ENCODE measurements around the gene AMH.
"Not testable (repeated sequence)": the region's sequence is repeated elsewhere in the genome, so short reads cannot be mapped to it uniquely, and the experiment has no call there.

Gene AMH

DNA sequence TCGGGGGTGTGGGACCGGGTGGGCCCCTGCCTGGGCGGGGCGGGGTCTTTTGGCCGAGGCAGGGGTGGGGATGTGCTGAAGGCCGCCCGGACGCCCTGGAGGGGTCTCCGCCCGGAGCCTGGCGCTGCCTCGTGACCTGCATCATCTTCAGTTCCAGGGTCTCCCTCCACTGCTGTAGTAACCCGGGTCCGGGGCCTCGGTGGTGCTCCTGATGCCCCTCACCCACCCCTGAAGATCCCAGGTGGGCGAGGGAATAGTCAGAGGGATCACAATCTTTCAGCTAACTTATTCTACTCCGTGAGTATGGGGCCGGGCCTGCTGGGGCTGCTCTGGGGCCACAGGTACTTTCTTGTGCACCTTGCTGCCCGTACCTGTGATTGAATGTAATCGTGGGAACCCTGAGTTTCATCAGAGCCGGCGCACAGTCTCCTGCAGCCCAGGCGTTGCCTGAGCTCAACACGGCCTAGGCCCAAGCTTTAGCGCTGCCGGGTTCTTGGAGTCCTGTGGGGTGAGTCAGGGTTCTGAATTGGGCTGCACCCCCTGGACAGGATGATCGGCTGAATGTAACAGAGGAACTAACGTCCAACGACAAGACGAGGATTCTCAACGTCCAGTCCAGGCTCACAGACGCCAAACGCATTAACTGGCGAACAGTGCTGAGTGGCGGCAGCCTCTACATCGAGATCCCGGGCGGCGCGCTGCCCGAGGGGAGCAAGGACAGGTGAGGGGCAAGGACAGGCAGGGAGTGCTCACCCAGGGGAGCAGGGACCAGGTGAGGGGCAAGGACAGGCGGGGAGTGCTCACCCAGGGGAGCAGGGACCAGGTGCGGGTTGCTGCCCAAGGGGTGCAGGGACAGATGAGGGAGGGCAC is 22.3 kb downstream of the AMH start:
- DNase-seq = no peak

DNA sequence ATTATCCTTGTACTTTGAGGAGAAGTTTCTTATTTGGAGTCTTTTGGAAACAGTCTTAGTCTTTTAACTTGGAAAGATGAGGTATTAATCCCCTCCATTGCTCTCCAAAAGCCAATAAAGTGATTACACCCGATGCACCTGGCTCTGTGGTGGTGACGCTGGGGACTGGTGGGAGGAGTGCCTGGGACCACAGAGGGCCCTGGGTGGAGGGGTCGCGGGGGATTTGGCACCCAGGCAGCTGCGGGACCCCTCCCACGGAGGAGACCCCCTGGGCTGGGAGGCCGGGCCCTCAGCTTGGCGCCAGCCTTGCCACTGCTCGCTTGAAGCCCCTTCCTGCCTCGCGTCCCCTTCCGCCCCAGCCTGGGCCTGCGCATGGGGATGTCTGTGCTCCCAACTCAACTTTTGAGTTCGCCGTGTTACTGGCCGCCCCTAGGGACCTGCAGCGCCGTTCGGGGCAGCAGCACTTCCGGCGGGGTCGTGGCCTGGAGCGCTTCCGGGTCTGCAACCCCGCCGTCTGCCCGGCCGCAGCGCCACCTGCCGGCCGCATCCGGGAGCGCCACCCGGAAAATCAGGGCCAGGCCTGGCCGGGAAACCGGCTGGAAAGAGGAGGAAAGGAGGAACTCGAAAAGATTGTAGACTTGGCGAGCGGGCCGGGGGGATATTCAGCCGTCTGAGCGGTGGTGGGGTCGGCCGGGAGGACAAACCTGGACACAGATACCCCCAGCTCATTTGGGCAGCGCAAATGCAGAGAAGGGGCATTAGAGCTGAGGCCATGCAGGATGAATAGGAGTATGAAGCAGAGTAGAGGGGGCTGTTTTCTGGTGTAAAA is 24.4 kb downstream of the AMH start:
- DNase-seq = peak; percentile 87

DNA sequence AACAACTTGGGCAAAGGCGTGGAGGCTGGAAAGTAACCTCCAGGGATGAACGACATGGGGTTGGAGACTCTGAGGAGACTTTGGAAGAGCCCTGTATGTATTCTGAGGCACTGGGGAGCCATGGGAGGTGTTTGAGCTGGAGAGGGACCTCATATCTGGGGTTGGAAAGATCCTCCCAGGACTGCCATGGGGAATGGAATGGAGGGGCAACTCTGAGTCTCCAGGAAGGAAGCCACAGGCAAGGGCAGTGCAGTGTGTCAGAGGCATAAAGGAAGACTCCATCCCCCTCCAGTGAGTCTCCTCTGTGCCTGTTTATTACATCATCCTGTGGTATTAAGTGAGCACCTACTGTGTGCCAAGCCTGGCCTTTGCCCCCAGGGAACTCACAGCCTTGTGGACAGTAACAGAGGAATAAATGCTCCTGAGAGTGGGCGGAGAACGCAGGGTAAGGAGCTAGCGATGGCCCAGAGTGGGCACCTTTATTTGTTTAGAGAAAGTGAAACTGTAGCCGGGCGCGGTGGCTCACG is 25.1 kb downstream of the AMH start:
- DNase-seq = no peak

DNA sequence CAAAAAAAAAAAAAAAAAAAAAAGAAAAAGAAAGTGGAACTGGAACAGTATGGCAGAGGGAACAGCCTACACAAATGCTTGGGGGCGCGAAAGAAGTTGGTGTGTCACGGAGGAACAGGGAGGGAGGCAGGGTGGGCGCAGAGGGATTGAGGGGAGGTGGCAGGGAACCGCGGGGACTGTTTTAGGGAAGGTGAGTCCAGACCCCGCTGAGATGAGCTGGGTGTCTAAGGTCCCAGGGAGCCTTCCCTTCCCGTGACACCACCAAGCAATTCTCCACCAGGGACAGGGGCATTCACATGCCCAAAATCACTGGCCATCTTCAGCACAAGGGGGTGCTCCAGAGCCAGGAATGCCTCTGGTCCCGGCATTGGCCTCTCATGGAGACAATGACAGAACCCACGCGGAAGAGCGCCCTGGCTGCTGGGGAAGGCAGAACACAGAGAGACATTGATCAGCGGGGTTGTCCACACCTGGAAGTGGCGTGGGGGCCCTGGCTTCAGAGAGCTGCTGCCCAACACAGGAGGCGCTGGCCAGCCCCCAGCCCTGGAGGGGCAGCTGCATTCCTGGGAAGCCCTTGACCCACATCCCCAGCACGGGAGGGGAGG is 25.9 kb downstream of the AMH start:
- peak; percentile 73 for DNase-seq

DNA sequence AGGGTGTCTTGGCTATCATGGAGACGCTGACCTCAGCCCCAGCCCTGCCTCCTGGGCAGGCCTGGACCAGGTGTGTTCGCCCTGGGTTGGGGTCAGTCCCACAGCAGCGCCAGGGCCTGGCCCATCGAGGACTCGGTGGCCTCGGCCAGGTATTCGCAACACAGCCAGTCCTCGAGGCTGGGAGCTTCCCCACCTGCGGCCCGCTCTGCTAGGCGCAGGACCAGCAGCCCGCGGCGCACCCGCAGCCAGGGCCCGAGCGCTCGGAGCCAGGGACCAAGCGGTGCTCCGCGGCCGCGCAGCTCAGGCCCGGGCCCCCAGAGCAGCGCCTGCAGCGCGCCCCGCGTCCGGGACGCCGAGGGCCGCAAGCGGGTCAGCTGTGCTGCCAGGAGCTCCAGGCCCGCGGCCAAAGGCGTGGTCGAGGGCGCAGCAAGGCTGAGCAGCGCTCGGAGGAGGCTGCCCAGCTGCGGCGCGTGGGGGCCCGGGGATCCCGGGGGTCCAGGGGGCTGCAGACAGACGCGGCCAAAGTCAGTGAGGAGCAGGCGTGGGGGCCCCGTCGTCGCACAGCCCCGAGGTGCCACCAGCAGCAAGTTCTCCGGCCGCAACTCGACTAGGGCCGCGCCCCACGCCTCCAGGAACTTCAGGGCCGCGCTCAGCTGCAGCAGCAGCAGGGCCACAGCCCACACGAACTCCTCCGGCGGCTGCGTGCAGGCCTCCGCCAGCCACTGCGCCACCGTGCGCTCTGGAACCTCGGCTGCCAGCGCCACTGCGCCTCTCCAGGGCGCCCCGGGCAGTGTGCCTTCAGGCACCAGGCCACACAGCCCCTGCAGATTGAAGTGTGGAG is 26.7 kb downstream of the AMH start:
- DNase-seq = no peak

DNA sequence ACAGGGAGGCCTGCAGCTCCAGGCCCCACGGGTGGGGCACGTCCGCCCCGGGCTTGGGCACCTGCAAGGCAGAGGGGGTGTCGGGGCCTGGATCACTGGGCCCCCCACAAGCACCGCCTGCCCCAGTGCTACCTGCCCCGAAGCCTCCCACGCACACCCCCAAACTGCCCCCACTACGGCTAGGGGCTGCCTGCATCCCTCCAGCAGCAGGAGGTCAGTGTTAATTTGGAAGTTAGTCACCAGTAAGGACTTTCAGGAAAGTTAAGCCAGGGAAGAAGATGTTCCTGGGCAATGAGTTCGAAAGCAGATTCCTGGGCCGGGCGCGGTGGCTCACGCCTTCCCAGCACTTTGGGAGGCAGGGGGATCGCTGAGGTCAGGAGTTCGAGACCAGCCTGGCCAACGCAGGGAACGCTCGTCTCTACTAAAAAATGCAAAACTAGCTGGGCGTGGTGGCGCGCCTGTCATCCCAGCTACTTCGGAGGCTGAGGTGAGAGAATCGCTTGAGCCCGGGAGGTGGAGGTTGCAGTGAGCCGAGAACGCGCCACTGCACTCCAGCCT is 27.4 kb downstream of the AMH start:
- no peak for DNase-seq

DNA sequence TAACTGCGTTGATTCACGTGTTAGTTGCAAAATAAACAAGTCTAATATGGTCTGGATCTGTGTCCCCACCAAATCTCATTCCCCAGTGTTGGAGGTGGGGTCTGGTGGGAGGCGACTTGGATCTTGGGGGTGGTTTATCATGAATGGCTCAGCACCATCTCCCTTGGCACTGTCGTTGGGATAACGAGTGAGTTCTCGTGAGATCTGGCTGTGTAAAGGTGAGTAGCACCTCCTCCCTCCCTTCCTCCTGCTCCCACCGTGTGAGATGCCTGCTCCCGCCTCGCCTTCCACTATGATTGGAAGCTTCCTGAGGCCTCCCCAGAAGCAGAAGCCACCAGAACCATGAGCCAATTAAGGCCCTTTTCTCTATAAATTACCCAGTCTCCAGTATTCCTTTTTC is 28.0 kb downstream of the AMH start:
- DNase-seq = no peak

DNA sequence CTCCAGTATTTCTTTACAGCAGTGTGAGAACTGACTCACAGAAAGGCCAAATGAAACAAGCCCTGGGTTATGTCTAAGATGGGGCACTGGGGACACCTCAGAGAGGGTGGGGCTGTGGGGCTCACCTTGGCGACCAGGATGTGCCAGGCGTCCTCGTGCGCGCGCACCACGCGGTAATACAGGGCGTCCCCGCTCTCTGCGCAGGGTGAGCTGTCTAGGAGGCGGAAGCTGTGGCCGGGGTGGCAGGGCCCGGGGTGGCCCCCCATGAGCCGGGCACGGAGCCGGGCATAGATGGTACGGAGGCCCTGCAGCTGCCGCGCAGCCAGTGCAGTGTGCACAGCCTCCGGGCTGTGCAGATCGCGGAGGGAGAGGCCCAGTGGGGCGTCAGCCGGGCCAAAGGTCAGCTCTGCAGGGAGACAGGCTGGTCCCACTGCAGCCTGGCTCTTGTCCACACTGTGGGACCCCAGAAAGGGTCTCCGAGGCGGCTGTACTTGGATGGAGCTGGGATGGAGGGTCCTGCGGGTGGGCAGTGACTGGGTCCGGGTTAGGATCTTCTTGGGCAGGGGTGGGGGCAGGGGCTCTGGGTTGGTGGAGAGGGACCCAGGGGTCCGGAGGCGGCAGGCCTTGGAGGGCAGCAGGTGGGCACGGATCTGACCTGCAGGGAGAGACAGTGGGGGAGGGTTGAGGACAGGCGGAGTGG is 29.5 kb downstream of the AMH start:
- DNase-seq = no peak

DNA sequence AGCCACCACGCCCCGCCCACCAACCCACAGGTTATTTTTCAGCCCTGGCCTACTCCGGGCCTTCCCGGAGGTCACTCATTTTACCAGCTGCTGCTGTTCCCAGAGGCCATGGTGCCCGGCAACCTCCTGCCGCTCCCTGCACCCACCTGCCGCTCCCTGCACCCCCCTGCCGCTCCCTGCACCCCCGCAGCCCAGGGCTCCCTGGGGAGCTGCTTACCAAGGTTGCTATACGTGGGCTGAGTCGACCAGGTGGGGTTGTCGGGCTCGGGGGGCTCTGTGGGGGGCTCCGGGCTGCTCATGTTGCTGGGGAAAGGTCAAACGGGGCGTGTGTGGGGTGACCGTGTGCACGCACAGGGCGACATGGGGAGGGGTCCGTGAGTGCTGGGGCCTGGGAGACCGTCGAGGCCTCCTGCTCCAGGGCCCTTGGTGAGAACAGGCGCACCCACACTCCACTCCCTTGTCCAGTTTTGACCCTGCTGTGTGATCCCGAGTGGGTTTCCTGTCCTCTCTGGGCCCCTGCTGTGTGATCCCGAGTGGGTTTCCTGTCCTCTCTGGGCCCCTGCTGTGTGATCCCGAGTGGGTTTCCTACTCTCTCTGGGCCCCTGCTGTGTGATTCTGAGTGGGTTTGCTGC is 31.6 kb downstream of the AMH start:
- DNase-seq = no peak

DNA sequence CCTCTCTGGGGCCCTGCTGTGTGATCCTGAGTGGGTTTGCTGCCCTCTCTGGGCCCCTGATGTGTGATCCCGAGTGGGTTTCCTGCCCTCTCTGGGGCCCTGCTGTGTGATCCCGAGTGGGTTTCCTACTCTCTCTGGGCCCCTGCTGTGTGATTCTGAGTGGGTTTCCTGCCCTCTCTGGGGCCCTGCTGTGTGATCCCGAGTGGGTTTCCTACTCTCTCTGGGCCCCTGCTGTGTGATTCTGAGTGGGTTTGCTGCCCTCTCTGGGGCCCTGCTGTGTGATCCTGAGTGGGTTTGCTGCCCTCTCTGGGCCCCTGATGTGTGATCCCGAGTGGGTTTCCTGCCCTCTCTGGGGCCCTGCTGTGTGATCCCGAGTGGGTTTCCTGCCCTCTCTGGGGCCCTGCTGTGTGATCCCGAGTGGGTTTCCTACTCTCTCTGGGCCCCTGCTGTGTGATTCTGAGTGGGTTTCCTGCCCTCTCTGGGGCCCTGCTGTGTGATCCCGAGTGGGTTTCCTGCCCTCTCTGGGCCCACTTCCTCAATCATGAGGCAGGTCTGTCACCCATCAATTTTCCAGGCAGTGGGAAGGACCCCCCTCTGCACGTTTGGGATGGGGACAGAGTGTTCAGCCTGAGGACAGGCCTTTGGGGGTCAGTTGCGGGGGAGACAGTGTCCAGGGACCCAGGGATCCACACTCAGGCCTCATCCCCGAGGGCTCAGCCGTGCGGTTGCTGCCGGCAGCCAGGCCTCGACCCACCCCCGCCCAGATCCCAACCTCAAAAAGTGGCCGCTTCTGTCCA is 32.3 kb downstream of the AMH start:
- DNase-seq = not testable (repeated sequence)

DNA sequence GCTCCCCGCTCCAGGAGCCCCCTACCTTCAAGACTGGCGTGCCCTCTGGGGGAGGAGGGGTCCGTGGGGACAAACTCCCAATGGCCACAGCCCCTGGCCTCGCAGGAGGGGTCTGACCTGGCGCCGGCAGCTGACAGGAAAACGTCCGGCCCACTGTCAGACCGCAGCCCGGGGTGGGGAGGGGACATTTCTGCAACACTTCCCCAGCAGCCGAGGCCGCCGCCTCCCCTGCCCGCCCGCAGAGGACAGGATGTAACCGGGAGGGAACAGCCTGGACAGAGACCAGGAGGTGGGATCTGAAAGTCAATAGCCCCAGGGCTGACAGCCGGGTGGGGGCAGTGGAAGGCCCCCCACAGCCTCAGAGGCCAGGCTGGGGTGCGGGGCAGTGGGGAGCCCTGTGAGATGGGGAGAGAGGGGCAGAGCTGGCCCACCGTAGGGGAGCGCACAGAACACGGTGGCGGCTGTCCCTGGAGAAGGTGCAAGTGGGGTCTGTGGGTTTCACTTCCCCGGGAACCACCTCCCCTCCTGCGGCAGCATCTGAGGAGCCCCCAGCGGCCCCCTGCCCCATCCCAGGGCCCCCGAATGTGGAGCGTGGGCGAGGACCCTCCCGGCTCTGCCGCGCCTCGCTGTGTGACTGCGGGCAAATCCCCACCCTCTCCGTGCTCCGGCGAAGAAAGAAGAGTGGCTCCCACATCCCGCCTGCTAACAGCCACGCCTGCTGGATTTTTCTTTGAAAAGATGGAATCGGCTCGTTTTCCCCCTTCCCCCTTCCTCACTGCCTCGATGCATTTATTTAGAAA is 33.1 kb downstream of the AMH start, which contains the start of gene PEAK3:
Gene PEAK3 (minus strand): TSS at position 114 of the 800 bp plus-strand sequence. CDS start 1,244 bp downstream, outside the sequence.
- DNase-seq = peak; percentile 83

DNA sequence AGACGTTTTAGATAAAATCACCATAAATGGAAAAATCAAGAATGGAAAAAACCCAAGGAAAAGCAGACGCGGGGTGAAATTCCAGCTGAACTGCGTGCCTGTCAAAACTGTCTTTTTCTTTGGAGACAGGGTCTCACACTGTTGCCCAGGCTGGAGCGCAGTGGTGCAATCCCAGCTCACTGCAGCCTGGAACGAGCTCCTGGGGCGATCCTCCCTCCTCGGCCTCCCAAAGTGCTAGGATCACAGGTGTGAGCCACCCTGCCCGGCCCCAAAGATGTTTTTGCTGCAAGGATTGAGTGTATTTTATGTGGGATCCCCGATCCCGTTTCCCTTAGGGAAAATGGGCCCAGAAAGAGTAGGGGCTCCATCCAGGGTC is 33.7 kb downstream of the AMH start:
- no peak for DNase-seq

DNA sequence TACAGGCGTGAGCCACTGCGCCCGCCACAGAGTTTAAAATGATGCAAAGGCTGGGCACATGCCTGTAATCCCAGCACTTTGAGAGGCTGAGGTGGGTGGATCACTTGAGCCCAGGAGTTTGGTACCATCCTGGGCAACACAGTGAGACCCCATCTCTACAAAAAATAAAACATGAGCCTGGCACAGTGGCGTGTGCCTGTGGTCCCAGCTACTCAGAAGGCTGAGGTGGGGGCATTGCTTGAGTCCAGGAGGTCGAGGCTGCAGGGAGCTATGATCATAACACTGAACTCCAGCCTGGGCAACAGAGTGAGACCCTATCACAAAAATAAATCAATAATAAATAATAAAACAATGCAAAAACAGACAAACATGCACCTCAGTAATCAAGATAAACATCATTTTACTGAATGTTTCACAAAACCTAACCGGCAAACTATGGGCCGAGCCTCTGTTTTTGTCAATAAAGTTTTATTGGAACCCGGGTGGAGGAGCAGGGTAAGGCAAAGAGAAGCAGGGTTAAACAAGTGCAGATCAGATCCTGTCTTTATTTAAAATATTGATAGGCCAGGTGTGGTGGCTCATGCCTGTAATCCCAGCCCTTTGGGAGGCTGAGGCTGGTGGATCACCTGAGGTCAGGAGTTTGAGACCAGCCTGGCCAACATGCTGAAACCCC is 34.8 kb downstream of the AMH start:
- DNase-seq = no peak

DNA sequence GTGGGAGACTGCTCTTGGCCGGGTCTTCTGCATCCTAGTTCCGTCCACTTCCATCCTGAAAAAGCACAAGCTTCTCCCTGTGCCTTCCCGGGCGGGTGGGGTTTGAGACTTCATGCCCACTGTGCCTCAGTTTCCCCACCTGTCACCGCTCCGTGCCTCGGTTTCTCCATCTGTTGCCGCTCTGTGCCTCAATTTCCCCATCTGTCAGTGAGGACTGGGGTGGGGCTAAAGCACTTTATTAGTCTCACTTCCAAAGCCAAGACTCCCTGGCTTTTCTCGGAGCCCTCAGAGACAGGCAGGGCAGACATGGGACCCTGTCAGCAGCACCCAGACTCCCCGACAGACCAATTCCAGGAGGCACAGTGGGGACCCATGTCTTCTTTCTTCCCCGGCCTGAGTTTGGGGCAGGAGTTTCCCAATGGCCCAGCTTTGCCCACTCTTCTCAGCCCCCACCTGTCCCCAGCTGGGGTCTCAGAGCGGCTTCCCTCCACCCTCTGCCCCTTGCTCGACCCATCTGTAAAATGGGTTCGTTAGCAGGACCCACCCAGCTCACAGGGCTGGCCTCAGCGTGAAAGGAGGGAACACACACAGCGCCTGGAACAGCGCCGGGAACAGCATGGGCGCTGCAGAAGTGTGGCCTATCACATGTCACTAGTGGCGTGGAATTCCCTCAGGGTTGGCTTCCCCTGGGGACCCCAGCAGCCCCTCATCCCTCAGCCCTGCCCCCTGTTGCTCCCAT is 37.4 kb downstream of the AMH start:
- DNase-seq = no peak

DNA sequence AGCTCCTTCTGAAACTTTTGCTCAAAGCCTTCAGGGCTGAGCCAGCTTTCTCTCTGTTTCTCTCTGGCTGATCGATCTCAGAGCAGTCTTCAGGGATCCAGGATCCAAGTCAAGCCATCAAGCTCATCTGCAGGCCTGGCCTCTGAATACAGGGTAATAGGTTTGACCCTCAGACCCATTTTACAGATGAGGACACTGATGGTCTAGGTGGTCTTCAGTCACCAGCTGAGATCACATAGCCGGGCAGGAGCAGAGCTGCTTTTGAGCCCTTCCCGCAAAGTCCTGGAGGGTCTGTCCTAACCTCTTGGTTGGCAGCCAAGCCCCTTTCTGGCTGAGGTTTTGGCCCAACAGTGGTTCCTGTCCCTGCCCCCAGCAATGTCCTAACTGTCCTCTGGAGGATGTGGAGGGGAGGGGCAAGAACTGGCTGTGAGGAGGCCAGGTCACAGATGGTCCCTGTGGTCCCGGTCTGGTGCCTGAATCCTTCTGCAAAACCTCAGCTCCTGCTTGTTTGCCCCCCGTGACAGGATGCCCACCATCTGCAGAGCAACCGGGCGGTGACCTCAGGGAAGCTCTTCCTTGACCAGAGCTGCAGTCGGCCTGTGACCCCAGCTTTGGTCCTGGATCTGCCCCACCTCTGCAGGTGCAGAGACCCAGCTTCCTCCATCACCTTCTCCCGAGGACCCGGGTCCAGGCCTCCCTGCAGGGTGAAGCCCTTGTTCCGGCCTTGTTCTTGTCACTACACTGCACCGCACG is 38.6 kb downstream of the AMH start:
- DNase-seq = no peak

DNA sequence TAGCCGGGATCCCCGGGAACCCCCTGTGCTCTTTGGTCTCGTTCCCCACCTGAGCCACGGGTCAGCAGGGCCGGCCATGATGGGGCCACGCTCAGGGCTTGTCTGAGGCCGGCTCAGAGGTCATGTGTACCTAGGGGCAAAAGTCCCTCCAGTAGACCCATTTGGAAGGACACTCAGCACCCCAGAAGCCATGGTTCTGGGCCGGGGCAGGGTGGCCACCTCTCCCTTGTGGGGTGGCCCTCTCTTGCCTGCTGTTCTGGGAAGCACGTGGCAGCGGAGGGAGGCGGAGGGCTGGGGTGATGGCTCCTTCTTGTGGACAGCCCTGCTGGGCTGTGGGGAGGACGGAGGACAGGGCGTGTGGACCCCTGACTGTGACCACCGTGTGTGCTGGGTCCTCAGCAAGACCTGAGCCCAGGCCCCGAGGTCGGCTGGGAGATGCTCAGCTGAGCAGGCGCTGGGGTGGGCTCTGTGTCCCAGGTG is 39.3 kb downstream of the AMH start:
- no peak for DNase-seq
